Left forelimb (tissue), 1 donor: Measurements from ENCODE around the gene ROCK2.

Experiments used
- DNase-seq: peaks from one replicate; pipeline ENCODE4 v3.0.0-alpha.2; 2018; ENCODE audit warnings: low spot score

ROCK2 gene

DNA sequence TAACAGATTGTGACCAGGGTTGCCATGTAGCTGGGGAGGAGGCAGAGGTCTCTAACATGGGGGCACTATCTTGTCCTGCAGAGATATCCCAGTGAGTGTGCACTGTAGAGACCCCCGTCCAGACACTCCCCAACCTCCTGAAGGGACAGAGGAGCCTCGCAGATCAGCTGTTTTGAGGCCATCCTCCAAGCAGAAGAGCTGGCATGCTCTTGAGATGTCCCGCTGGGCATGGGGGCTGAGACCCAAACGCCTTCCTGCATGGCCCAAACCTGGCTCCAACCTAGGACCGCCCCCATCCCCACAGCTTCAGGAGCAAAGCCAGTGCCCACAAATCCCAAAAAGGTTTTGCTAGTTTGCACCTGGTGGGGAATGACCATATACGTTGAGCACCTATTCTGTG lies 191.8 kb downstream of the ROCK2 start:
- DNase-seq, result no peak

DNA sequence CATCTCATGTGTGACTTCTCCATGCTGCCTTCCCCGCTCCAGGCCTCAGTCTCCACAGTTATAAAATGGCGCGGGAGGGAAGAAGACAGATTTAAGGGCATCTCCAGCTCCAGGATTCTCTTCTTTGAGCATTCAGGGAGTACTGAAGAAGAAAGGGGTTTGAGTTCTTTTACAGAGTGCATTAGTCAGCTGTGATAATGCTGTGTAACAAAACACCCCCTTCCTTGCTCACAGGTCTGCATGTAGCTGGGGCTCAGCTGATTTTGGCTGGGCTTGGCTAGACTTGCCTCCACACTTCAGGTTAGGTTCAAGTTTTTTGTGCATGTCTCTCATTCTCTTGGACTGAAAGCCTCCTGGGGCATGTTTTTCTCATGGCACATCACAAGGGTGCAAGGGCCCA lies 197.2 kb downstream of the ROCK2 start:
- no peak for DNase-seq

DNA sequence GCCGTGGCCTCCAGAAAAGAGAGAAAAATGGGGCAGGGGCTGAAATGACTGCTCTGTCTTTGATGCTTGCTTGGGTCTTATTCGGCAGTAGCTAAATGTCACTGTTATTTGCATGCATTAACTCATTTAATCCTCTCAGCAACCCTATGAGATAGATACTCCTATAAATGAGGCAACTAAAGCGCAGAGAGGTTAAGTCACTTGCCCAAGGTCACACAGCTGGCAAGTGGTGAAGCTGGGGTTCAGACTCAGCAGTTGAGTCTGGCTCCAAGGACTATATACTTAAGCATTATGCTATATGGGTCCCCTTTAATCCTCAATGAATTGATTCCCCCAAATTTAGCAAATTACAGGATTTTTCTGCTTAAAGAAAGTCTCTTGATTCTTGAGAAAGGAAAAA lies 198.4 kb downstream of the ROCK2 start:
- no peak for DNase-seq

DNA sequence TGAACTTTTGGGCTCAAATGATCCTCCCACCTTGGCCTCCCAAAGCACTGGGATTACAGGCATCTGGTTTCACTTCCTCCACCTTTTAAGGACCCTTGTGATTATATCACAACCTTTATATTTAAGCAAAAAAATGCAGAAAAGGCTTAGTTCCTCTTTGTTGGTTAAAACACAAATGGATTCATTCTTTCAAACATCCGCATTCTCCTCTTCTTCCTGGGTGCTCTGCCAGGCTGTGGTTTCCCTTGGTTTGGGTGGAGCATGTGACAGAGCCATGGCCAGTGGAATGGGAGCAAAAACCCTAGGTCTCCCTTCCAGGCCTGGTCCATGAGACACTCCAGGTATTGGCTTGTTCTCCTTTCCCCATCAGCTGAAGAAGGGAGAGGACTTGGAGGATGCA lies 199.1 kb downstream of the ROCK2 start:
- no peak for DNase-seq

DNA sequence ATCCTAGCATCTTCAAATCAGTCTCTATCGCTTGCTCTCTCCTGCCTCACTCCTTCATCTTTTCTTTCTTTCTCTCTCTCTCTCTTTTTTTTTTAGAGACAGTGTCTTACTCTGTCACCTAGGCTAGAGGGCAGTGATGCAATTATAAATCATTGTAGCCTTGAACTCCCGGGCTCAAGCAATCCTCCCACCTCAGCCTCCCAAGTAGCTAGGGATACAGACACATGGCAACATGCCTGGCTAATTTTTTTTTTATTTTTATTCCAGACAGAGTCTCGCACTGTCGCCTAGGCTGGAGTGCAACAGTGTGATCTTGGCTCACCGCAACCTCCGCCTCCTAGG lies 199.7 kb downstream of the ROCK2 start:
- DNase-seq, result no peak

DNA sequence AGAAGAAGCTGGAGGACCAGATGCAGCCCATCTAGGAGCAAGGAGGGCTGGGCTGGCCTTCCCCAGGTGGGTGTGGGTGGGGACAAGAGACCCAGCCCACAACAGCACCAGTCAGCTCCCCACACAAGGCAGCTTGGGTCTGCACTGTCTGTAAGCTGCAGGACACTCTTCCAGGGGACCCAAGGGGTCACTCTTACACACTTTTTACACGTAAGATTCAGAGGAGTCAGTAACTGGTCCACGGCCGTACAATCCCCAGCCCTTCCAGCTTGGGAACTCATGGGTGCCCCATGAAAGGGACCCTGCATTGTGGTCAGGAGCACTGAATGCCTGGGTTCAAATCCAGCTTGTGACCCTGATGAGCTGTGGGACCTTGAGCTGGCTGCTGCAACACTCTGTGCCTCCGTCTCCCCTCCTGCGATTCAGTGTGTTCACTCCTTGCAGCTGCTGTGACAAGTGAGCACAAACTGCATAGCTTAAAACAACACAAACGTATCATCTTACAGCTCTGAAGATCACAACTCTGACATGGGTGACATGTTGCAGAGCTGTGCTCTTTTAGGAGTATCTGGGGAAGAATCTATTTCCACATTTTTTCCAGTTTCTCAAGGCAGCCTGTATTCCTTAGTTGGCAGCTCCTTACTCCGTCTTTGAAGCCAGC lies 200.2 kb downstream of the ROCK2 start:
- DNase-seq, result no peak

DNA sequence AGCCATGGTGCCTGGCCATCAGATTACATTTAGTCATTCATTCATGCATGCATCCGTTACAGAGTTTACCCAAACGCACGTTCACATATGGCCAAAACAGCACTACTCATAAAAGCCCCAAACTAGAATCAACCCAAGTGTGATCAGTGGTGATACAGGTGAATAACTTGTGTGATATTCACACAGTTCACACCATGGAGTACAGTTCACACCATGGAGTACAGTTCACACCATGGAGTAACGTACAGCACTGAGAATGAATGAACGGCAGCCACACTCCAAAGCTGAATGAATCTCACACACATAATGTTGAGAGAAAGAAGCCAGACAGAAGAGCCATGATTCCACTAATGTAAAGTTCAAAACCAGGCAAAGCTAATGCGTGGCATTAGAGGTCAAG lies 201.4 kb downstream of the ROCK2 start:
- DNase-seq, result no peak

DNA sequence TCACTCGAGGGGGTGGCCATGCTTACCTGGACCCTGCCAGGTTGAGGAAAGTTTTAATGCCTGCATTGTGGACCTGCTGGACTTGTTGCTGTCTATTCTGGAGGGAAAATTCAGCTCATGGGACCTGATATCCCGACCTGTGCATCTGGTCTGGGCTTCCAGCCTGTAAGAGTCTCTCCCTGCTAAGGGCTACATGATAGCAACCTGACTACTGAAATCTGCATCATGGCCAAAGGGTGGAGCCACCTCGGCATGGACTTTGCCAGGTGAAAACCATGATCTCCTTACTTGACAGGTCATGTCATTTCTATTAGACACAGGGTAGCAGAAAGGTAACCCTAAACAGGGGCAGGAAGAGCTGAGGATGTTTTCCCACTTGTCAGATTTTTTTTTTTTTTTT lies 202.1 kb downstream of the ROCK2 start:
- no peak for DNase-seq

DNA sequence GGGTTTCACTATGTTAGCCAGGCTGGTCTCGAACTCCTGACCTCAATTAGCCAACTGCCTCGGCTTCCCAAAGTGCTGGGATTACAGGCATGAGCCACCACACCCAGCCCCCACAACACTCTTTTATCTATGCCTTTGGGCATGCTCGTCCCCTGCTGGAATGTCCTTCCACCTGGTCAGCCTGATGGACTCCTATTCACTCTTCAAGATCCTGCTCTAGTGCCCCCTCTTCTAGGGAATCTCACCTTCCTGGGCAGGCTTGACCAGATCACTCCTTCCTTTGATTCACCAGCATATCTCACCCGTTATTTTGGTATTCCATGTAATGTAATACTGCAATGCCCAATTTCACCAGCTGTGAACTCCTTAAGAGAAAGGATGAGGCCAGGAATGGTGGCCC lies 203.1 kb downstream of the ROCK2 start:
- no peak for DNase-seq

DNA sequence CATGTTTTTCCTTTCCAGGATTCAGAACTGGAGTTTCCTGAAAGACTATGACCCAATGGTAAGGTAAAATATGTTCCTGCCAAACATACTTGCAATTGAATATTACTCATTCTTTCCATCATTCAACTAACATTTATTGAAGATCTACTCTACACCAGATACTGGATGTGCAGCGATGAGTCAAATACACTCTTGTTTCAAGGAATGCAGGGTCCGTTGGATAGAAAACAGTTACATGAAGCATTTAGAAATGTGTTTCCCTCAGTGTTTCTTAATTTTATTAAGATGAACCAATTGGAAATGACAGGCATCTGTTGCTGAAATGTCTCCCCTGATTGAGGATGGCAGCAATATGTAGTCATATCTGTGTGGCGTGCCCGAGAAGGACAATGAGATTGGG lies 203.9 kb downstream of the ROCK2 start:
- DNase-seq, result no peak

DNA sequence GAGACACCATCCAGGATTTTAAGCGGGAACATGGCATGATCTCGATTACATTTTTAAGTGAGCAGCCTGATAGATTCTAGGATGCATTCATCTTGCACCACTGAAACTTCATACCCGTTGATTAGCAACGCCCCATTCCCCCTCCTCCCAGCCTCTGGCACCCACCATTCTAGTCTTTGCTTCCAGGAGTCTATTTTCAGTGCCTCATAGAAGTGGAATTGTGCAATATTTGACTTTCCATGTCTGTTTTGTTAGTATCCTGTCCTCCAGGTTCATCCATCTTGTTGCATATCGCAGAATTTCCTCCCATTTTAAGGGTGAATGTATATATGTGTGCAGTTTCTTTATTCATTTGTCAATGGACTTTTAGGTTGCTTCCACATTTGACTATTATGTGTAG lies 210.1 kb downstream of the ROCK2 start:
- DNase-seq, result no peak

DNA sequence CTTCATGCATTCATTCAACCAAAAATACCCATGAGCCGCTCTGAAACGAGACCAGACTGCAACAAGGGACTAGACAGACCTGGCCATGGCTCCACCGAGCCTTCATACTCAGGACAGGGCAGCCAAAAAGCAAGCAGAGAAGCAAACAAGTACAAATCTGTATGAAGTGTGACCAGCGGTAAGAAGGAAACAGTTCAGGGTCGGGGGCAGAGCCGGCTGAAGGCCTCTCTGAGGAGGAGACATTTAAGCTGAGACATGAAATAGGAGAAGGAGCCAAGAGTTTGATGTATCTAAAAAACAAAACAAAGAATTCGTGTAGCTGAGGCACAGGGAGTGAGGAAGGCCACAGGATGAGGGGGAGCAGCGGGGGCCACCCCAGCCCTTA lies 210.5 kb downstream of the ROCK2 start:
- no peak for DNase-seq

DNA sequence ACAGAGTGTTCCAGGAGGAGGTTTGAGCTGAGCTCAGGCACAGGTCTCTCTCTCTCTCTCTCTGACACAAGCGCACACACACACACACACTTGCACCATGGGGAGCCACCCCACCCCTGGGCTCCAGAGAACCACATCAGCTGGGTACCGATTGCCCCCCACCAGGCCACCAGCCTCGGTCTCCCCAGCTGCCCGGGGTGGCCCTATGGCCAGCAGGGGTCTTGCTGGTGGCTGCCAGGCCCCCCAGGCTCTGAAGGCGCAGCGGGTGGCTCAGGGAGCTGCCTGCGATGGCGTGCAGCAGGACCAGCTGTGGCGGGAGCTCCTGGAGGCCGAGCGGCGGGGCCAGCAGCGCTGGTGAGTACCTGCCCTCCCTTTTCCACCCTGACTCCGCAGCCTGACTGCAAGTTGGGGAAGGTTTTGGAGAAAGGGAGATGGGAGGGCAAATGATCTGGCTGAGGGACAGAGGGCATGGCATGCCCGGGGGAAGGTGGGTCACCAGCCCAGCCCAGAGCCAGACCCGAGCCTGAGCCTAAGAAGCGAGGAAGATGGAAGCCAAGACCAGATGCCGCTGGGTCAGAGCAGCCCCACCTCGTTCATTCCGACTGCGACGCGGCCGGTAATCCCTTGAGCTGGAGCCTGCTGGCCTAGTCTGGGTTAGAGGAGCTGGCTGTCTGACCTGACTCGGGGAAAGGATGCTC lies 211.0 kb downstream of the ROCK2 start:
- no peak for DNase-seq

DNA sequence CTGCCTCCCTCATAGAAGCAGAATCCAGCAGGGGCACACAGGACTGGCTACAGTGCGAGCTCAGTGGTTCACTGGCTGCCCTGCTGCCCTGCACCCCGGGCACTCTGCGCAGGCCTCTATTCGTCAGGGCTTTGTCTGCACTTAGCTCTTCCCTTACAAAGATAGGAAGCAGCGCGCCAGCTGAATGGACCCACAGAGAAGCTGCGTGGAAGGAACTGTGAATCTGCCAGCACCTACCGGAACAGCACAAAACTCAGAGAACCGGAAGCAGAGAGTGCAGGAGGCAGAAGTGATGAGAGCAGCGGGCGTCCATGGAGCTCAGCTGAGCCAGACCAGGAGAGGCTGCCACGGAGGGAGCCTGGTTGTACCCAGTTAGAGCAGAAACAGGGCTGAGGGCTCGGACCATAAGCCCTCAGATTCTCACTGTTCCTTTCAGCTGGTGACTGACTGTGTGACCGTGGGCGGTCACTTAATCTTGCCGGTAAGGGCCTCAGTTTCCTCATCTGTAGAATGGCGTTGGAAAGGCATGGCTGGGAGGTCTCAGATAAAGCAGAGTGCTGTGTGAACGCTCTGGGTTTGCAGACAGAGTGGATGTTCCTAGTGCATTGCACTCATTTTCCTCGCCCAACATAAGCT lies 212.3 kb downstream of the ROCK2 start:
- no peak for DNase-seq

DNA sequence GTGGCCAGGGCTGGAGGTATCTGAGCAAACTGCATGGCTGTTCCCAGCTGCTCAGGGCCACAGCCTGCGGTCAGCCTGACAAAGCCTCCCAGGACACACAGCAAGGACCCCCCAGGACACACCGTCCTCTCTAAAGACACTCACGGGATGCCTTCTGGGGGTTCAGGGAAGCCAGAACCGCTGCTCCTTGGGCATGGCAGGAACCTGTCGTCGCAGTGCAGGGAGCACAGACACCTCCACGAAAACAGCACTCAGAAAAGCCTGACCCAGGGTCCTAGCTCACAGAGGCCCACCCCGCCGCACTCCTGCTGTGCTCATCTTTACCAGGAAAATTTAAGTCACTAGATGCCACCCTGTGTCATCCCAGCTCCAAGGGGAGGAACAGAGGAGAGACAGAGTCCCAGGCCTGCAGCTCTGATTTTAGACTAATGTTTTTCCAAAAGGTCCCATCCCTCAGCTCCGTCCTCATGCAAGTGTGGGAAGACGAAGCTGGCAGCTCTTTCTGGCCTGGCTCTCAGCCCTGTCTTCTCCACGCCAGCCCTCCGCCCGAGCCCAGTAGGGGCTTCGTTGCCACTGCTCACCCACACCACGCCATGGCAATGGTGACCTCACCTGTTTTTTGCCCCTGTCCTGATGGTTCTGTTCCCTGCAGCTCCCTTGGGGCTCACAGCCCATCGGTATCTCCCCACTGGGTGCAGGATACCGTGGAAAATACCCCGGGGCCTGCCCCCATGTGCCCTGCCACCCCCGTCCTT lies 213.1 kb downstream of the ROCK2 start:
- no peak for DNase-seq
